Amniotic epithelial cell (primary cell): ENCODE measurements around the gene PRDM7.
"Not testable (repeated sequence)": the region's sequence is repeated elsewhere in the genome, so short reads cannot be mapped to it uniquely, and the experiment has no call there.

Experiments
- DNase-seq: peaks from one replicate; pipeline ENCODE4 v3.0.0-alpha.2; 2010; ENCODE audit warnings: low read depth

PRDM7 gene

DNA sequence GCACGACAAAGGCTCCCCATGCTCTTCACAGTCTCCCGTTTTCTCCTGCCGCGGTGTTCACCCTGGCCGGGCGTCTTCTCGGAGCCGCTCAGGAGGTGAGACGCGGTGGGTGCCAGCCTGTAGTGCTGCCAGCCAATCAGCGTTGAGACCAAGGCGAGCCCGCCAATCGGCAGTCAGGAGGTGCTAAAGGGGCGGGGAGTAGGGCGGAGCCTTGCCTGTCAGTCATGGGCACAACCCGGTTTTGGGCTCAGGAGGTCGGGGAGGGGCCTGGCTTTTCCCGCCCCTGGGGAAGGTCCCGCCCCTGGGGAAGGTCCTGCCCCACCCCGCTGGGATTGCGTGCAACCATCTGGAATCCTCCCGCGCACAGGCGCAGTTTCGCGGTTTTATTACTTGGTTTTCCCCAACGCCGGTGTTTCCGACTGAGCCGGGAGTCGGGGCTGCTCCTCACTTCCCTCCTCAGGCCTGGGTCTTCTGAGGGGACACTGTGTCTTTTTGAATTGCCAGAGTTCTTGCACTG lies at the start of gene PRDM7:
TSS of gene PRDM7 (minus strand) at position 92 of the 517 bp plus-strand sequence. CDS start 1,421 bp downstream, outside the sequence.
- peak; percentile 95 for DNase-seq

DNA sequence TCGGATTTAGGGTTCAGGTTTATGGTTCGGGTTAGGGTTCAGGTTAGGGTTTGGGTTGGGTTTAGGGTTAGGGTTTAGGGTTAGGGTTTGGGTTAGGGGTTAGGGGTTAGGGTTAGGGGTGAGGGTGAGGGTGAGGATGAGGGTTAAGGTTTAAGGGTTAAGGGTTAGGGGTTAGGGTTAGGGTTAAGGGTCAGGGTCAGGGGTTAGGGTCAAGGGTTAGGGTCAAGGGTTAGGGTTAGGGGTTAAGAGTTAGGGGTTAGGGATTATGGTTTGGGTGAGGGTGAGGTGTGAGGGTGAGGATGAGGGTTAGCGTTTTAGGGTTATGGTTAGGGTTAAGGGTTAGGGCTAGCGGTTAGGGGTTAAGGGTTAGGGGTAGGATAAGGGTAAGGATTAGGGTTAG lies 44.7 kb upstream of the PRDM7 start:
- DNase-seq: not testable (repeated sequence)

DNA sequence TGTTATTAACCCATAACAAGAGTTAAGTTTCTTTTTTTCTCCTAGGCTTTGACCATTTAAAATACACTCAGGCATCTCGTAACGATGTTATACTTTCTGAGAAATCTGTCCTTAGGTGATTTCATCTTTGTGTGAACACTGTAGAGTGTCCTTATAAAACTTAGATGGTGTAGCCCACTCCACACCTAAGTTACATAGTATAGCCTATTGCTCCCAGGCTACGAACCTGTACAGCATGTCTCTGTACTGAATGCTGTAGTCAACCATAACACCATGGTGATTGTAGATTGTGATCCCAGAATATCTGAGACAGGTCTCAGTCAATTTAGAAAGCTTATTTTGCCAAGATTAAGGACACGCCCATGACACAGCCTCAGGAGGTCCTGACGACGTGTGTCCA lies 30.5 kb upstream of the PRDM7 start:
- not testable (repeated sequence) for DNase-seq

GRCh38 chr16:90107060-90107459 lies 29.9 kb upstream of the PRDM7 start:
- DNase-seq: not testable (repeated sequence)

DNA sequence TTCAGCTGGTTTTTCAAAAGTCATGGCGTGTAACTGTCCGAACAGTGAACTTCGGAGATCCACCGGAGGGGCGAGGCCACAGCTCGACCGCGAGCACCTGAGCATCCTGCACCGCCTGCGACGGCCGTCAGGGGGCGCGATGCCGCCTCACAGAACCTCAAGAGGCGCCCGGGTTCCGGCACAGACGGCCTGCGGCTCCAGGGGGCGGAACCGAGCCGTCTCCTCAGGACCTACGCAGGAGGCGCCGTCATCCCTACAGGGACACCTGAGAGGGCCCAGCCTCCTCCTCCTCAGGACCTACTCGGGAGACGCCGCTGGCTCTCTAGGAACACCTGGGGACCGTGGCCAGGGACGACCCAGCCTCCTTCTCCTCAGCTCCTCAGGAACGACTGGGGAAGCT lies 29.1 kb upstream of the PRDM7 start:
- DNase-seq: not testable (repeated sequence)

DNA sequence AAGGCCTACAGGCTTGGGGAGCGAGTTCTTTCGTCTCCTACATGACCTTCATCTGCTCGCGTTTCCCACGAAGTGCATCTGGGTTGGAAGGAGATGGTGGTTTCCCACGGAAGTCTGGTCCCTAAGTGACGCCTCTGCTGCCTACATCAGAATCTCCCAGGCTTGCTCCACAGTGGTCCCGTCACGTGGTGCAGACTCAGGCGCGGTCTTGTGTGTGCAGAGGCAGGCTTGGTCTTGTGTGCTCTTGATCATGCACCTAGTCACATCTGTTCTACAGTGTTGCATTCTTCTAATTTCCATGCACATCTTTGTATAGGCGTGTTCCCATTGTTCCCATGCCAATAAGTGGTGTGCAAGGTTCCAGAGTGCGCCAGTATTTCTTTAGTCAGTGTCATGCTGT lies 27.6 kb upstream of the PRDM7 start:
- not testable (repeated sequence) for DNase-seq

DNA sequence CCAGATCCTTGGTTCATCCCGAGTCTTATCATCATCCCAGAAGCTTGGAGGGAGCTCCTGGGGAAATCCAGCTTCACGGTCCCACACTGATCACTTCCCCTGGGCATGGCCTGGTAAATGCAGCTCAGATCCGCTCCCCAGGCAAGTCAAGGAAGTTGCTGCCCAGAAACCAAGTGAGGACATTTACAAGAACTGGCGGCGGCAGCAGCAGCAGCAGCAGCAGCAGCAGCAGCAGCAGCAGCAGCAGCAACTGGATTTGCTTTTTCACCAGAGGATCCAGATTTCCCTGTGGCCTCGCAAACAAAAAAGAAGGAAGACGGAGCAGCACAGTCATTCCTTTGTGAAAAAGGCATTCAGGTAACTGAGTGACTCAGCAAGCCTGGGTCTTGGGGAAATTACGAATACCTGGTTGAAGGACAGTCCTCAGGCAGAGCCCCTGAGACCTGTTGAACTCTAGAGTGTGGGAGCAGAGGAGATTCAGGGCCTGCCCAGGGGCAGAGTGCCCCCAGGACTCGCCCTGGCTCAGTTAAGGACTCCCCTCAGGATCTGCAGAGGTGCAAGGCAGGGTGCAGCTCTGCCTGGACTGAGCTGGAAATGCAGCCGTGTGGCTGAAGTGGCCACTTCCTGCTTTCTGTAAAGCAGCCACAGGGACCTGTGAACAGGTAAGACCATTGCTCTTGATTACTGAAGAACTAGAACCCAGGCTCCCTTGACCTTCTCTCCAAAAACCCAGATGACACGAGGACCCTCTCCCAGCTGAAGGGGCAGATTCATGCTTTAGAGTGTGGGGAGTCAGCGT lies 25.2 kb upstream of the PRDM7 start:
- not testable (repeated sequence) for DNase-seq

DNA sequence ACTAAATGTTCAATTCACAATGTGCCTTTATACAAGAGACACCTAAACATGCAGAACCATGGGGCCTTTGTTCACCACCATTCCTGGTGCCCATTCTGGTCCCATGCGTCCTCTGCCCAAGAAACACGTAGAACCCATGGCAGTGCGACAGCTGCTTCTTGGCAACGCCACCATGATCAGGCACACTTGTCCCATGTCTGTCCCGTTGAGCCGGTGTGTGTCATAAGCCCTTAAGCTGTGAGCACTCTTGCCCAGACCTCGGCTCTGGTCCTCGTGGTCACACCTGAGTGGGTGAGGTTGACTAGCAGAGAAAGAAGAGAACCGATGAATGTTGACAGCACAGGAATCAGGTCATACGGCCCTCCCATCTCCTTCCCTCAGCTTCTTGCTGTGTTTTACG lies 24.2 kb upstream of the PRDM7 start:
- DNase-seq: not testable (repeated sequence)

- not testable (repeated sequence) for DNase-seq
These were observed 23.7 kb upstream of the PRDM7 start for GRCh38 chr16:90100790-90101189.

GRCh38 chr16:90100229-90100628 lies 23.1 kb upstream of the PRDM7 start:
- not testable (repeated sequence) for DNase-seq

DNA sequence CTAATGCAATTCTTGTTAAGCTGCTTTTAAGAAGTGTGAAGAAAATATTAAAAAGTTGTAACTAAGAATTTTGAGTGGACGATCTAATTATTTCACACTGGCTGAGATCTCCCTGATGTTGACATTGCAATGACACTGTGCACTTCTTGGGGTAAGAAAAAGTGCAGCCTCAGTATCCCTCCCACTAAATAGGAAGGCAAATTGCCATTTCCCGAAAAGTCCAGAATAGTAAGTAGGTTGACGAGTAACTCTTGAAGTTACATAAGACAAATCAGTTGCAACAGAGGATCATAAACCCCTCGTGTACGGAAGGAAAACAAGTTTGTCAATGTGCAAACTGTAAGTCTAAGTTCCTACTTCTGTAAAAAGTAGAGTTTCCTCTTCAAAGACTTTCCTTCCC lies 21.8 kb upstream of the PRDM7 start:
- DNase-seq: not testable (repeated sequence)

- DNase-seq: peak; percentile 4
These were observed 20.0 kb upstream of the PRDM7 start for GRCh38 chr16:90097010-90097684.

- not testable (repeated sequence) for DNase-seq
These were observed 17.7 kb upstream of the PRDM7 start for GRCh38 chr16:90094791-90095190.

DNA sequence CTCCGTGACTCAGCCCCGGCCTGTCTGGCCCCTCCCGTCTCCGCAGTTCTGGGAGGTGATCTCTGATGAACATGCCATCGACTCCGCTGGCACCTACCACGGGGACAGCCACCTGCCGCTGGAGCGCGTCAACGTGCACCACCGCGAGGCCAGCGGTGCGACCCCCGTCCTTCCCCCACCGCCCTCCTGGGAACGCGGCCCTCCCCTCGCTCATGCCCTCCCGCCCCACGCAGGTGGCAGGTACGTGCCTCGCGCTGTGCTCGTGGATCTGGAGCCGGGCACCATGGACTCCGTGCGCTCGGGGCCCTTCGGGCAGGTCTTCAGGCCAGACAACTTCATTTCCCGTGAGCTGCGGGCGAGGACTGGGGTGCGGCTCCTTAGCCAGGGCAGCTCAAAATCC lies 17.2 kb upstream of the PRDM7 start:
- DNase-seq: not testable (repeated sequence)

- DNase-seq: not testable (repeated sequence)
These were observed 16.7 kb upstream of the PRDM7 start for GRCh38 chr16:90093799-90094198.

DNA sequence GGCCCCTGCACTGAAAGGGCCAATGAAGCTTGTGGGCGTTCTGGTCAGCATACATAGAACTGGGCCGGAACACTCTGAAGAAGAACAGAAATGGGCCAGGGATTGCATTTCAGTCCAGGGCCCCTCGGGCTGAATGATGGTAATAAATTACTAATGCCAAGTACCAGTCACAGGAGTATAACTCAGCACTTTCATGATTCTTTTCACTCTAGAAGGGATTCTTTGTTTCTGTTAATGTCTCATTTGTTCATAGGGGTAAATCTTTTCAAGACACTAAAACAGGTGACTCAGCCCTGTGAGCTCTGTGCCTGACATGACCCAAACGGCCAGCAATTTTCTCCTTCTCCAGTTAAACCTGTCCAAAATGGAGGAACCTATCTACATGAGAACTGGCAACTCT lies 15.7 kb upstream of the PRDM7 start:
- not testable (repeated sequence) for DNase-seq

GRCh38 chr16:90084215-90084950 lies 7.3 kb upstream of the PRDM7 start:
- peak; percentile 11 for DNase-seq

- no peak for DNase-seq
These were observed 6.0 kb upstream of the PRDM7 start for GRCh38 chr16:90083139-90083538.

GRCh38 chr16:90081606-90081970 lies 4.5 kb upstream of the PRDM7 start:
- peak; percentile 5 for DNase-seq

DNA sequence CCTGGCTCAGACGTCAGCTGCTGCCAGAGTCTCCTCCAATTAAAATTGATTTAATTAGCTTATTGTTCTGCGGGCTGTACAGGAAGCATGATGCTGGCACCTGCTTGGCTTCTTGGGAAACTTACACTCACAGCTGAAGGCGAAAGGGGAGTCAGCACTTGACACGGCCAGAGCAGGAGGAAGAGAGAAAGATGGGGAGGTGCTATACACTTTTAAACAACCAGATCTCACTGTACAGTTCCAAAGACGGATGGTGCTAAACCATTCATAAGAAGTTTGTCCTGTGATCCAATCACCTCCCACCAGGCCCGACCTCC lies 1.4 kb upstream of the PRDM7 start:
- no peak for DNase-seq

GRCh38 chr16:90077757-90078578 lies 837 bp upstream of the PRDM7 start:
- DNase-seq: peak; percentile 18
